Spleen (tissue), 11 donors: ENCODE results near the gene PTPRG. TPM values are rescaled to one million over a fixed set of nuclear protein-coding genes. Genes with fewer than 3 reads are reported as not detected.

Source experiments
- DNase-seq: peaks from one replicate; pipeline ENCODE4 v3.0.0-alpha.2; 2020
- H3K27ac ChIP-seq, 8 donors: fragments of 200-600 bp; sonication (generic) in 7 of 8; 1 replicate in 4 of 8; 2 replicates in 4 of 8; pipeline versions ENCODE4 v1.5.0 to v1.8.0; 2016 to 2021; ENCODE audit warnings: inconsistent platforms in 4 of 8, mild to moderate bottlenecking in 4 of 8, moderate library complexity in 1 of 8
- H3K27me3 ChIP-seq, 7 donors: fragments of 200-600 bp; sonication (generic) in 6 of 7; replicated peaks in 1 of 7; 1 replicate in 4 of 7; 2 replicates in 3 of 7; pipeline versions ENCODE4 v1.5.0 to v1.8.0; 2016 to 2021; ENCODE audit warnings: inconsistent platforms in 3 of 7, mild to moderate bottlenecking in 1 of 7
- H3K36me3 ChIP-seq, 6 donors: fragments of 200-600 bp; sonication (generic) in 5 of 6; 1 replicate in 4 of 6; 2 replicates in 2 of 6; pipeline versions ENCODE4 v1.5.0 to v1.8.0; 2016 to 2021; ENCODE audit warnings: inconsistent platforms in 2 of 6
- H3K4me1 ChIP-seq, 6 donors: fragments of 200-600 bp; sonication (generic) in 5 of 6; 1 replicate in 3 of 6; 2 replicates in 3 of 6; pipeline versions ENCODE4 v1.5.0 to v1.8.0; 2016 to 2021; ENCODE audit warnings: inconsistent platforms in 3 of 6
- H3K4me3 ChIP-seq, 8 donors: fragments of 200-600 bp; sonication (generic) in 7 of 8; 1 replicate in 4 of 8; 2 replicates in 4 of 8; pipeline versions ENCODE4 v1.5.0 to v1.8.0; 2016 to 2021; ENCODE audit warnings: inconsistent platforms in 4 of 8, mild to moderate bottlenecking in 4 of 8, moderate library complexity in 2 of 8
- H3K9me3 ChIP-seq, 8 donors: fragments of 200-600 bp; sonication (generic) in 7 of 8; 1 replicate in 4 of 8; 2 replicates in 4 of 8; pipeline versions ENCODE4 v1.5.0 to v1.8.0; 2016 to 2021; ENCODE audit warnings: inconsistent platforms in 4 of 8
- POLR2A ChIP-seq, 3 donors: fragments of 450-650 bp; IDR thresholded peaks; one replicate each; pipeline ENCODE4 v1.5.1; 2017; ENCODE audit warnings: antibody characterized with exemption in 3 of 3, mild to moderate bottlenecking in 1 of 3
- POLR2AphosphoS5 ChIP-seq, 3 donors: sonication (generic); formaldehyde crosslinking; IDR thresholded peaks; one replicate each; pipeline ENCODE4 v1.5.1; 2017; ENCODE audit warnings: antibody characterized with exemption in 3 of 3
- WGBS, 5 donors: extraction: QIAGEN DNeasy Blood & Tissue Kit in 3 of 5; methylation state at CpG; one replicate each; pipeline versions ENCODE4 v1.1.5 to v1.1.7; 2013 to 2018; 5-methylcytosine and 5-hydroxymethylcytosine counted together
- intact Hi-C: fragments of 100-400 bp; cut with DNase I; formaldehyde crosslinking; loops from one replicate; pipeline ENCODE4 v1.15.0; 2023; ENCODE audit warnings: low total_unique reads
- polyA plus RNA-seq, 3 donors: library from polyadenylated mRNA; stranded (reverse); fragments of 200-250 nt; gene quantifications; one replicate each; pipeline ENCODE4 v1.2.1, GENCODE V29; 2013
- total RNA-seq, 7 donors: library from RNA; depleted of rRNA in 3 of 7; stranded (reverse); fragments of >200 nt in 3 of 7; fragmentation: NEBNext Ultra II Directional in 4 of 7; extraction: Animal tissue kit (Norgen Biotek cat#: 25700) in 4 of 7; gene quantifications; one replicate each; pipeline versions ENCODE4 v1.1.0 to v1.2.1, GENCODE V29; 2016 to 2021
- TF ChIP-seq, protein P1 (sequence below), 11 experiments: fragments of 200-600 bp in 7 of 11; fragments of 450-650 bp in 4 of 11; sonication (generic) in 4 of 11; IDR thresholded peaks in 8 of 11; conservative IDR thresholded peaks in 3 of 11; 1 replicate in 7 of 11; 2 replicates in 4 of 11; pipeline versions ENCODE4 v1.4.0 to v1.8.0; 2016 to 2021; ENCODE audit warnings: antibody characterized with exemption in 11 of 11, inconsistent platforms in 4 of 11, mild to moderate bottlenecking in 1 of 11
- donor health status: healthy with polysubstance abuse.
- donor health status: DM: no; HTN: no; CAD: no; lungs with moderate emphysema.
- donor health status: DM: no; HTN: no; CAD: no.
- donor health status: Bipolar disorder and iron deficiency.
- donor health status: healthy.
- donor health status: DM: no; HTN: no; CAD: no.
- donor health status: DM: yes; HTN: yes; CAD: no.

PTPRG gene
- total and polyA plus RNA-seq, 10 donors = 0.89 to 77.0 (median 34.5) TPM

DNA sequence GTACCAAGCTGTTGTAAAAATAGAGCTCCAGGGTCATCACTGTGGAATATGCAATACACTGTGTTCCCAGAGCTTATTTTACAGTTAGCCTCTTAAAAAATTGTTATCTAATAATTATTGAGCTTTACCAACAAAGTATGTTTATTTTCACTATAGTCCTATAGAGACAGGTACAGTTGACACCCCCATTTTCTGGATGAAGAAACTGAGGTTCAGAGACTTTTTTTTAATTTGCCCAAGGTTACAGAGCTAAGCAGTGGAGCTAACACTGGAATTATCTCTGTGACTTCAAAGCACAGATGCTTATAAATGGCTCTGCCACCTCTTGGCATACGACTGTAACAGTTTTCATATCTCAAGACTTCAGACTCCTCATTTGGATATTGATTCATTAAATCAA is 685.6 kb downstream of the PTPRG start:
- H3K9me3 ChIP-seq = no peaks in the 10 kb centered on the region
- intact Hi-C loops = no loop called here
- no peak overlapping the region for H3K27ac ChIP-seq
- TF ChIP-seq, protein P1, sequence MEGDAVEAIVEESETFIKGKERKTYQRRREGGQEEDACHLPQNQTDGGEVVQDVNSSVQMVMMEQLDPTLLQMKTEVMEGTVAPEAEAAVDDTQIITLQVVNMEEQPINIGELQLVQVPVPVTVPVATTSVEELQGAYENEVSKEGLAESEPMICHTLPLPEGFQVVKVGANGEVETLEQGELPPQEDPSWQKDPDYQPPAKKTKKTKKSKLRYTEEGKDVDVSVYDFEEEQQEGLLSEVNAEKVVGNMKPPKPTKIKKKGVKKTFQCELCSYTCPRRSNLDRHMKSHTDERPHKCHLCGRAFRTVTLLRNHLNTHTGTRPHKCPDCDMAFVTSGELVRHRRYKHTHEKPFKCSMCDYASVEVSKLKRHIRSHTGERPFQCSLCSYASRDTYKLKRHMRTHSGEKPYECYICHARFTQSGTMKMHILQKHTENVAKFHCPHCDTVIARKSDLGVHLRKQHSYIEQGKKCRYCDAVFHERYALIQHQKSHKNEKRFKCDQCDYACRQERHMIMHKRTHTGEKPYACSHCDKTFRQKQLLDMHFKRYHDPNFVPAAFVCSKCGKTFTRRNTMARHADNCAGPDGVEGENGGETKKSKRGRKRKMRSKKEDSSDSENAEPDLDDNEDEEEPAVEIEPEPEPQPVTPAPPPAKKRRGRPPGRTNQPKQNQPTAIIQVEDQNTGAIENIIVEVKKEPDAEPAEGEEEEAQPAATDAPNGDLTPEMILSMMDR (IDR thresholded peaks at IDR 0.05 in 8 of 11, conservative IDR thresholded peaks at IDR 0.05 in 3 of 11) = no peak
- TF ChIP-seq POLR2AphosphoS5 (IDR thresholded peaks at IDR 0.05) = no peak
- no peak for TF ChIP-seq POLR2A (IDR thresholded peaks at IDR 0.05)
- WGBS, 5 donors = 78 to 97% (median 91%) methylated on average over 1 of the region's 1 CpG
- H3K27me3 ChIP-seq = no peaks in the 10 kb centered on the region
- DNase-seq = no peak
- H3K4me3 ChIP-seq = no peak overlapping the region
- no peaks in the 10 kb centered on the region for H3K4me1 ChIP-seq
- H3K36me3 ChIP-seq = no peaks in the 10 kb centered on the region

DNA sequence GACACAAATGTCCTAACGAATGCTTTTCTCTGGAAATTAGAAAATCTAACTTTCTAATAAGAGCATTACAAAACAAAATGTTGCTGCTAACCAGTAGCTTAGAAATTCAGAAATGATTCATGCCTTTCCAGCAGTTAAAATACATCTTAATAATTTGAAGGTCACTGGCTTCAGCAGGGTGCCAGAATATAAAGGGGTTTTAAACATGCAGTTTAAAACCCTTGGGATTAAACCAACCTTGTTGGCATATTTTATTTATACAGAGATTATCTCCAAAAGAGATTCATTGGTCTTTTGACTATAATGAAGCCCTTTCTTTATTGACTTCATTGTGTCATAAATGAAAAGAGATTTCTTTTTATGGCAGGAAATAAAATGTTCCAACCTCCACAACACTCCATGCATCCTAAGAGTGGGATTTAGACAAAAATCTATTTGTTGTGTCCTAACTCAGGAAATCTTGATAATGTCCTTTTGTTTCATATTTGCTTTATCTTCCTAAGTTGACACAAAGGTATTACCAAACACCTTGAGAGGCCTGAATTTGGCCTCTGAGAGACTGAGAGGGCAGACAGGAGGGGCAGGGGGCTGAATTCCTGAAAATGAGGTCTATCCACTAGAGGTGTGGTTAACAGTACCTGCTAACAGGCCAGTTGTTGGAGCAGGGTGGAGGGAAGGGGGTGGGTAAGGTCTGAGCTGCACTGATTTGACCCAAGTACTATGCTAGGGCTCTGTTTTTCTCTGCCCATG is 687.5 kb downstream of the PTPRG start:
- 77 to 96% (median 90%) methylated on average over 1 of the region's 1 CpG for WGBS, 5 donors
- TF ChIP-seq, protein P1 (IDR thresholded peaks at IDR 0.05 in 8 of 11, conservative IDR thresholded peaks at IDR 0.05 in 3 of 11) = no peak
- no peak for TF ChIP-seq POLR2AphosphoS5 (IDR thresholded peaks at IDR 0.05)
- TF ChIP-seq POLR2A (IDR thresholded peaks at IDR 0.05) = no peak
- no peak for DNase-seq
- H3K4me1 ChIP-seq = no peaks in the 10 kb centered on the region
- intact Hi-C loops = no loop called here
- no peaks in the 10 kb centered on the region for H3K27me3 ChIP-seq
- H3K9me3 ChIP-seq = no peaks in the 10 kb centered on the region
- no peaks in the 10 kb centered on the region for H3K36me3 ChIP-seq
- H3K4me3 ChIP-seq = no peak overlapping the region
- no peak overlapping the region for H3K27ac ChIP-seq

DNA sequence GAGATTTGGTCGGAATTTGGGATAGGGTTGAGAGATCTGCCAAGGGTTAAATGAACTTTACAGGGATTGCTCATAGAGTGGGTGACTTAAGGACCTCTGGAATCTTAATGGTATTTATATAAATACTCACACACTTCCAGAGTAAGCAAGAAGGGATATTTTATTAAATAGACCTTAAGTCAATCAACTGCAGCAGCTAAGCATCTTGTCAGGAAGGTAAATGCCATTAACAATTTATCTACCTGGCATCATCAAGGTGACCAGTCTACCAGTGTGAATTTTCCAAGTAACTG is 688.1 kb downstream of the PTPRG start:
- no peak overlapping the region for H3K4me3 ChIP-seq
- WGBS, 5 donors = 59 to 84% (median 75%) methylated on average over 1 of the region's 1 CpG
- no peak overlapping the region for H3K27ac ChIP-seq
- no peaks in the 10 kb centered on the region for H3K27me3 ChIP-seq
- no peaks in the 10 kb centered on the region for H3K36me3 ChIP-seq
- intact Hi-C loops = no loop called here
- no peak for DNase-seq
- TF ChIP-seq POLR2A (IDR thresholded peaks at IDR 0.05) = no peak
- TF ChIP-seq POLR2AphosphoS5 (IDR thresholded peaks at IDR 0.05) = no peak
- TF ChIP-seq, protein P1 (IDR thresholded peaks at IDR 0.05 in 8 of 11, conservative IDR thresholded peaks at IDR 0.05 in 3 of 11) = no peak
- H3K9me3 ChIP-seq = no peaks in the 10 kb centered on the region
- H3K4me1 ChIP-seq = no peaks in the 10 kb centered on the region

DNA sequence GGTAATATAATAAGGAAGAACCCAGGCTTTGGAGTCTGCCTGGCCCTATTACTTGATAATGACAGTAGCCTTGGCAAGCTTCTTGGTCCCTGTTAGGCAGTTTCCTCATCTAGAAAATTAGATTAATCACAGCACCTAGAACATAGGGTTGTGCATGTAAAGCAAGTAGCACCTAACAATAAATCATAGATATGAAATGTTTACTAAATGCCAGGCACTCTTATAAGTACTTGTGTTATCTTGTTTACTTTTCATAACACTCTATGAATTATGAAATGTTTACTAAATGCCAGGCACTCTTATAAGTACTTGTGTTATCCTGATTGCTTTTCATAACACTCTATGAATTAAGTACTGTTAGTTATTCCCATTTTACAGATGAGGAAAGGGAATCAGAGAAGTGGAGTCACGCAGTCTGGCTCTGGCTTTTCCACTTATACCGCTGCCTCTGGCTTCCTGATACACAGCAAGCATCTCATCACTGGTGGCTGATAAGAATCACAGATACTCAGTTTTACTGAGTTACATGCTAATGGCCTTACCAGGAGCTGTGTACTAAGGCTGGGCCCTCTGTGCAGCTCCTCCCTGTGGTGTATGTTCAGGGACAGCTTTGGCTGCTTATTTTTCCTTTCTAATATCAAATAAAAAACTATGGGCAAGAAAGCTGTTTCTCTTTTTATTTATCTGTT is 688.6 kb downstream of the PTPRG start:
- TF ChIP-seq POLR2AphosphoS5 (IDR thresholded peaks at IDR 0.05) (no peak), POLR2A (IDR thresholded peaks at IDR 0.05) (no peak)
- TF ChIP-seq, protein P1 (IDR thresholded peaks at IDR 0.05 in 8 of 11, conservative IDR thresholded peaks at IDR 0.05 in 3 of 11) = no peak
- H3K27ac ChIP-seq = no peak overlapping the region
- intact Hi-C loops = no loop called here

More for the DNA sequence above, 688.6 kb downstream of the PTPRG start:
- Histone ChIP-seq H3K9me3 (no peaks in the 10 kb centered on the region), H3K4me1 (no peaks in the 10 kb centered on the region), H3K4me3 (no peak overlapping the region), H3K27me3 (no peaks in the 10 kb centered on the region), H3K36me3 (no peaks in the 10 kb centered on the region)
- WGBS, 5 donors = 90 to 94% (median 93%) methylated on average over 2 of the region's 2 CpGs
- no peak for DNase-seq
